Tibial nerve (tissue), 4 donors: ENCODE measurements around the gene IL26. TPM values are rescaled to one million over a fixed set of nuclear protein-coding genes. Genes with fewer than 3 reads are reported as not detected.

Experiments
- DNase-seq, 2 donors: peaks; one replicate each; pipeline ENCODE4 v3.0.0-alpha.2; 2019; ENCODE audit warnings: low spot score in 2 of 2
- H3K27ac ChIP-seq, 4 donors: fragments of 200-600 bp; sonication (generic) in 3 of 4; one replicate each; pipeline ENCODE4 v1.5.1; 2017 to 2019; ENCODE audit warnings: mild to moderate bottlenecking in 1 of 4
- H3K27me3 ChIP-seq, 2 donors: fragments of 200-600 bp; sonication (generic) in 1 of 2; one replicate each; pipeline versions ENCODE4 v1.5.1 to v1.6.0; 2017 to 2019
- H3K36me3 ChIP-seq, 3 donors: fragments of 200-600 bp; sonication (generic); one replicate each; pipeline ENCODE4 v1.5.1; 2018 to 2019
- H3K4me1 ChIP-seq, 4 donors: fragments of 200-600 bp; sonication (generic) in 3 of 4; one replicate each; pipeline ENCODE4 v1.5.1; 2017 to 2019
- H3K4me3 ChIP-seq, 4 donors: fragments of 200-600 bp; sonication (generic) in 3 of 4; one replicate each; pipeline ENCODE4 v1.5.1; 2017 to 2019; ENCODE audit warnings: mild to moderate bottlenecking in 1 of 4, moderate library complexity in 1 of 4
- H3K9me3 ChIP-seq, 4 donors: fragments of 200-600 bp; sonication (generic) in 3 of 4; one replicate each; pipeline ENCODE4 v1.5.1; 2017 to 2019
- CTCF ChIP-seq, 5 experiments: fragments of 200-600 bp in 3 of 5; fragments of 450-650 bp in 2 of 5; sonication (generic) in 3 of 5; IDR thresholded peaks; one replicate each; pipeline ENCODE4 v1.5.1; 2016 to 2019; ENCODE audit warnings: antibody characterized with exemption in 5 of 5, mild to moderate bottlenecking in 3 of 5, moderate library complexity in 2 of 5
- EP300 ChIP-seq, 2 donors: sonication (generic); formaldehyde crosslinking; IDR thresholded peaks; one replicate each; pipeline ENCODE4 v1.6.1; 2017; ENCODE audit warnings: antibody characterized with exemption in 2 of 2, mild to moderate bottlenecking in 1 of 2
- POLR2A ChIP-seq, 2 donors: fragments of 450-650 bp; IDR thresholded peaks; one replicate each; pipeline ENCODE4 v1.6.1; 2017; ENCODE audit warnings: antibody characterized with exemption in 2 of 2, mild to moderate bottlenecking in 2 of 2, moderate library complexity in 2 of 2
- WGBS, 2 donors: methylation state at CpG; one replicate each; pipeline ENCODE4 v1.1.5; 2018; 5-methylcytosine and 5-hydroxymethylcytosine counted together
- total RNA-seq, 4 donors: library from RNA; depleted of rRNA; stranded (reverse); fragments of >200 nt; gene quantifications; one replicate each; pipeline ENCODE4 v1.1.0, GENCODE V29; 2016

The IL26 gene
- total RNA-seq, 4 donors from 2014 or later, result not detected

GRCh38 chr12:68158432-68158831 is 67.2 kb downstream of the IL26 start:
- H3K4me3 ChIP-seq, result no peak overlapping the region
- H3K27ac ChIP-seq, result no peak overlapping the region
- H3K9me3 ChIP-seq, result no peaks in the 10 kb centered on the region
- 40 to 63% methylated on average over 2 of the region's 2 CpGs for WGBS, 2 donors
- TF ChIP-seq EP300 (IDR thresholded peaks at IDR 0.05) (no peak), CTCF (IDR thresholded peaks at IDR 0.05) (peak in 3 of 5 experiments; percentile 24 to 27 (median 26))
- no peaks in the 10 kb centered on the region for H3K27me3 ChIP-seq
- no peak for DNase-seq
- no peaks in the 10 kb centered on the region for H3K4me1 ChIP-seq
- H3K36me3 ChIP-seq, result no peaks in the 10 kb centered on the region

GRCh38 chr12:68157380-68157779 is 68.2 kb downstream of the IL26 start:
- H3K9me3 ChIP-seq, result no peaks in the 10 kb centered on the region
- H3K36me3 ChIP-seq, result no peaks in the 10 kb centered on the region
- DNase-seq, result no peak
- no peak overlapping the region for H3K4me3 ChIP-seq
- H3K27me3 ChIP-seq, result no peaks in the 10 kb centered on the region
- TF ChIP-seq EP300 (IDR thresholded peaks at IDR 0.05), result no peak
- no peak for TF ChIP-seq POLR2A (IDR thresholded peaks at IDR 0.05)
- TF ChIP-seq CTCF (IDR thresholded peaks at IDR 0.05), result no peak
- no peak overlapping the region for H3K27ac ChIP-seq
- H3K4me1 ChIP-seq, result no peaks in the 10 kb centered on the region
- 64 to 77% methylated on average over 4 of the region's 4 CpGs for WGBS, 2 donors

- Histone ChIP-seq H3K4me3 (no peak overlapping the region), H3K9me3 (no peaks in the 10 kb centered on the region), H3K4me1 (no peaks in the 10 kb centered on the region), H3K36me3 (no peaks in the 10 kb centered on the region), H3K27ac (no peak overlapping the region), H3K27me3 (no peaks in the 10 kb centered on the region)
- TF ChIP-seq EP300 (IDR thresholded peaks at IDR 0.05), result no peak
- TF ChIP-seq POLR2A (IDR thresholded peaks at IDR 0.05), result no peak
- TF ChIP-seq CTCF (IDR thresholded peaks at IDR 0.05), result no peak
- 58 to 68% methylated on average over 1 of the region's 1 CpG for WGBS, 2 donors
- DNase-seq, result no peak
Measured at GRCh38 chr12:68156636-68157035, 69.0 kb downstream of the IL26 start.

- H3K27ac ChIP-seq, result peak overlapping the region in 1 of 4 donors; percentile 30
- 27 to 37% methylated on average over 1 of the region's 1 CpG for whole genome bisulfite sequencing, 2 donors
- no peaks in the 10 kb centered on the region for H3K36me3 ChIP-seq
- H3K9me3 ChIP-seq, result no peaks in the 10 kb centered on the region
- H3K4me1 ChIP-seq, result no peaks in the 10 kb centered on the region
- DNase-seq, result no peak
- no peak overlapping the region for H3K4me3 ChIP-seq
- TF ChIP-seq POLR2A (IDR thresholded peaks at IDR 0.05) (no peak), EP300 (IDR thresholded peaks at IDR 0.05) (no peak), CTCF (IDR thresholded peaks at IDR 0.05) (no peak)
- H3K27me3 ChIP-seq, result no peaks in the 10 kb centered on the region
Measured at GRCh38 chr12:68154779-68155178, 70.8 kb downstream of the IL26 start.

Other genes with a start within 250 kb of the IL26 start
- gene IFNG-AS1, start 236.4 kb downstream of the IL26 start, total RNA-seq, result not detected
- not detected for gene IFNG, start 66.1 kb downstream of the IL26 start, total RNA-seq
- gene IL22, start 27.8 kb upstream of the IL26 start, total RNA-seq, result not detected
- gene MDM1, start 106.6 kb upstream of the IL26 start, total RNA-seq, result 10 to 100 TPM; 11.2 to 49.8 (median 23.3) TPM